CD4-positive, alpha-beta T cell (primary cell): ENCODE measurements around the gene RBM42. TPM values are rescaled to one million over a fixed set of nuclear protein-coding genes. Genes with fewer than 3 reads are reported as not detected.

Experiments
- ATAC-seq: fragments of 200-7000 bp; cut with Tn5 transposase; one replicate; pipeline ENCODE4 v1.10.0; 2022; ENCODE audit warnings: mild to moderate bottlenecking; ENCODE audit not compliant: poor library complexity
- CTCF ChIA-PET: fragments of 350-600 bp; sonication (Branson Sonifier 250); formaldehyde crosslinking; loops from one replicate; lab custom pipeline; 2021; ENCODE audit warnings: antibody characterized with exemption, inconsistent platforms; lab: Charles Lee
- POLR2A ChIA-PET: fragments of 350-600 bp; sonication (Branson Sonifier 250); formaldehyde crosslinking; loops from one replicate; lab custom pipeline; 2021; ENCODE audit warnings: antibody characterized with exemption, inconsistent platforms; lab: Charles Lee
- DNase-seq, 14 experiments: peaks; one replicate each; pipeline ENCODE4 v3.0.0-alpha.2; 2013 to 2020; ENCODE audit warnings: mixed read lengths in 2 of 14
- H3K27ac ChIP-seq, 2 donors: one replicate each; pipeline versions ENCODE4 v1.5.1 to v1.7.0; 2013; ENCODE audit warnings: low read length in 2 of 2, low read depth in 1 of 2, mild to moderate bottlenecking in 1 of 2
- H3K27me3 ChIP-seq, 2 experiments: 1 replicate in 1 of 2; 2 replicates in 1 of 2; pipeline versions ENCODE4 v1.6.1 to v1.7.0; 2013; ENCODE audit warnings: low read length in 2 of 2, control low read depth in 1 of 2, mild to moderate bottlenecking in 1 of 2, moderate library complexity in 1 of 2; ENCODE audit not compliant: insufficient read depth in 2 of 2, control insufficient read depth in 1 of 2
- H3K36me3 ChIP-seq: one replicate; pipeline ENCODE4 v1.6.1; 2013; ENCODE audit warnings: low read length, control low read depth; ENCODE audit not compliant: insufficient read depth
- H3K4me1 ChIP-seq: one replicate; pipeline ENCODE4 v1.6.1; 2013; ENCODE audit warnings: low read length, control low read depth; ENCODE audit not compliant: insufficient read depth
- H3K4me3 ChIP-seq: one replicate; pipeline ENCODE4 v1.5.1; 2013; ENCODE audit warnings: mild to moderate bottlenecking, low read length, moderate library complexity
- H3K9me3 ChIP-seq, 2 experiments: 1 replicate in 1 of 2; 2 replicates in 1 of 2; pipeline versions ENCODE4 v1.6.1 to v1.7.0; 2013; ENCODE audit warnings: low read length in 2 of 2, mild to moderate bottlenecking in 2 of 2, control low read depth in 1 of 2, moderate library complexity in 1 of 2; ENCODE audit not compliant: control insufficient read depth in 1 of 2, insufficient read depth in 1 of 2
- H3K27ac Mint-ChIP-seq: one replicate; pipeline ENCODE4 v1.8.0; 2020; ENCODE audit warnings: mixed read lengths
- H3K27me3 Mint-ChIP-seq: one replicate; pipeline ENCODE4 v1.8.0; 2021; ENCODE audit warnings: mixed read lengths
- H3K36me3 Mint-ChIP-seq: one replicate; pipeline ENCODE4 v1.8.0; 2021; ENCODE audit warnings: low read depth, mixed read lengths
- H3K4me1 Mint-ChIP-seq: one replicate; pipeline ENCODE4 v1.8.0; 2021; ENCODE audit warnings: low read depth, mixed read lengths
- H3K4me3 Mint-ChIP-seq: one replicate; pipeline ENCODE4 v1.8.0; 2020; ENCODE audit warnings: mild to moderate bottlenecking, mixed read lengths
- H3K9me3 Mint-ChIP-seq: one replicate; pipeline ENCODE4 v1.8.0; 2020; ENCODE audit warnings: mixed read lengths
- intact Hi-C, 2 experiments: fragments of 100-400 bp; cut with DNase I in 1 of 2; cut with micrococcal nuclease in 1 of 2; formaldehyde crosslinking; loops; one replicate each; pipeline versions ENCODE4 v1.15.1 to v1.9.0; 2023 to 2025; cut with DNase I, micrococcal nuclease
- total RNA-seq, 174 experiments: library from RNA in 2 of 174; stranded (reverse) in 2 of 174; gene quantifications; one replicate each; pipeline ENCODE4 v1.2.3 and lab custom pipeline; 2021 to 2026
- TF ChIP-seq, protein P1 (sequence below): fragments of 200-600 bp; IDR thresholded peaks from one replicate; pipeline ENCODE4 v1.8.0; 2022; ENCODE audit warnings: antibody characterized with exemption, mild to moderate bottlenecking

Gene RBM42
- total RNA-seq, 2 experiments from 2014 or later, result 45.7 to 48.8 TPM

DNA sequence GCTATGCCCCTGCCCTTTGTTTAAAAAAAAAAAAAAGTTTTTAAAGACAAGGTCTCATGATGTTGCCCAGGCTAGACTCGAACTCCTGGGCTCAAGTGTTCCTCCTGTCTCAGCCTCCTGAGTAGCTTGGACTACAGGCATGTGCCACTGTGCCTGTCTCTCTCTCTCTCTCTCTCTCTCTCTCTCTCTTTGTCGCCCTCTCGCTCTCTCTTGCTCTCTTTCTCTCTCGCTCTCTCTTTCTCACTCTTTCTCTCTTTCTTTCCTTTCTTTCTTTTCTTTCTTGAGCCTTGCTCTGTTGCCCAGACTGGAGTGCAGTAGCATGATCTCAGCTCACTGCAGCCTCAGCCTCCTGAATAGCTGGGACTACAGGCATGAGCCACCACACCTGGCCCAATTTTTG lies 26.8 kb downstream of the RBM42 start:
- DNase-seq (no peak), ATAC-seq (no peak)
- Histone ChIP-seq H3K9me3 (no peaks in the 10 kb centered on the region), H3K27me3 (no peaks in the 10 kb centered on the region), H3K36me3 (peaks cover 84% of the 10 kb centered on the region), H3K4me1 (peaks cover 7% of the 10 kb centered on the region), H3K4me3 (no peak overlapping the region), H3K27ac (no peak overlapping the region)
- ChIA-PET POLR2A (no interaction called here), CTCF (no interaction called here)
- no peak overlapping the region for H3K27ac Mint-ChIP-seq
- H3K27me3 Mint-ChIP-seq, result no peaks in the 10 kb centered on the region
- H3K4me1 Mint-ChIP-seq, result peaks cover 24% of the 10 kb centered on the region
- peaks cover 75% of the 10 kb centered on the region for H3K36me3 Mint-ChIP-seq
- H3K9me3 Mint-ChIP-seq, result no peaks in the 10 kb centered on the region
- intact Hi-C loops, result no loop called here
- H3K4me3 Mint-ChIP-seq, result no peak overlapping the region
- TF ChIP-seq, protein P1, sequence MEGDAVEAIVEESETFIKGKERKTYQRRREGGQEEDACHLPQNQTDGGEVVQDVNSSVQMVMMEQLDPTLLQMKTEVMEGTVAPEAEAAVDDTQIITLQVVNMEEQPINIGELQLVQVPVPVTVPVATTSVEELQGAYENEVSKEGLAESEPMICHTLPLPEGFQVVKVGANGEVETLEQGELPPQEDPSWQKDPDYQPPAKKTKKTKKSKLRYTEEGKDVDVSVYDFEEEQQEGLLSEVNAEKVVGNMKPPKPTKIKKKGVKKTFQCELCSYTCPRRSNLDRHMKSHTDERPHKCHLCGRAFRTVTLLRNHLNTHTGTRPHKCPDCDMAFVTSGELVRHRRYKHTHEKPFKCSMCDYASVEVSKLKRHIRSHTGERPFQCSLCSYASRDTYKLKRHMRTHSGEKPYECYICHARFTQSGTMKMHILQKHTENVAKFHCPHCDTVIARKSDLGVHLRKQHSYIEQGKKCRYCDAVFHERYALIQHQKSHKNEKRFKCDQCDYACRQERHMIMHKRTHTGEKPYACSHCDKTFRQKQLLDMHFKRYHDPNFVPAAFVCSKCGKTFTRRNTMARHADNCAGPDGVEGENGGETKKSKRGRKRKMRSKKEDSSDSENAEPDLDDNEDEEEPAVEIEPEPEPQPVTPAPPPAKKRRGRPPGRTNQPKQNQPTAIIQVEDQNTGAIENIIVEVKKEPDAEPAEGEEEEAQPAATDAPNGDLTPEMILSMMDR, result no peak

DNA sequence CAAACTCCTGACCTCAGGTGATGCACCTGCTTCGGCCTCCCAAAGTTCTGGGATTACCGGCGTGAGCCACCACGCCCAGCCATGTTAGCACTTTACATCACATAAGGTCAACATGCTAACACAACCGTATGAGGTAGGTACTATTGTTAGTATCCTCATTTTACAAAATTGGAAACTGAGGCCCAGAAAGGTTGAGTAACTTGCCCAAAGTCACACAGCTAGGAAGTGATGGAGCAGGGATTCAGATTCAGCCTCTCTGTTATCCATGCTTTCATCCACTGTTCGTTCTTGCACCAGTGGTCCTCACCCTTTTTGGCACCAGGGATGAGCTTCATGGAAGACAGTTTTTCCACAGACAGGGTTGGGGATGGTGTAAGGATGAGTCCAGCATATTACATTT lies 27.9 kb downstream of the RBM42 start:
- no peaks in the 10 kb centered on the region for H3K9me3 Mint-ChIP-seq
- DNase-seq (no peak), ATAC-seq (no peak)
- H3K4me1 ChIP-seq, result peaks cover 3% of the 10 kb centered on the region
- no peaks in the 10 kb centered on the region for H3K27me3 Mint-ChIP-seq
- H3K27me3 ChIP-seq, result no peaks in the 10 kb centered on the region
- H3K27ac ChIP-seq, result no peak overlapping the region
- CTCF ChIA-PET, result no interaction called here
- POLR2A ChIA-PET, result interaction anchor here (1.1 to 1.3 kb wide), 2 partner anchors 9 to 12 kb away, joined by 3 to 4 read pairs; partner anchors contain the start of gene COX6B1
- H3K4me1 Mint-ChIP-seq, result peaks cover 18% of the 10 kb centered on the region
- H3K4me3 ChIP-seq, result no peak overlapping the region
- H3K4me3 Mint-ChIP-seq, result no peak overlapping the region
- intact Hi-C loops, result no loop called here
- no peak overlapping the region for H3K27ac Mint-ChIP-seq
- no peaks in the 10 kb centered on the region for H3K9me3 ChIP-seq
- H3K36me3 ChIP-seq, result peaks cover 82% of the 10 kb centered on the region
- TF ChIP-seq, protein P1, result no peak
- peaks cover 74% of the 10 kb centered on the region for H3K36me3 Mint-ChIP-seq

DNA sequence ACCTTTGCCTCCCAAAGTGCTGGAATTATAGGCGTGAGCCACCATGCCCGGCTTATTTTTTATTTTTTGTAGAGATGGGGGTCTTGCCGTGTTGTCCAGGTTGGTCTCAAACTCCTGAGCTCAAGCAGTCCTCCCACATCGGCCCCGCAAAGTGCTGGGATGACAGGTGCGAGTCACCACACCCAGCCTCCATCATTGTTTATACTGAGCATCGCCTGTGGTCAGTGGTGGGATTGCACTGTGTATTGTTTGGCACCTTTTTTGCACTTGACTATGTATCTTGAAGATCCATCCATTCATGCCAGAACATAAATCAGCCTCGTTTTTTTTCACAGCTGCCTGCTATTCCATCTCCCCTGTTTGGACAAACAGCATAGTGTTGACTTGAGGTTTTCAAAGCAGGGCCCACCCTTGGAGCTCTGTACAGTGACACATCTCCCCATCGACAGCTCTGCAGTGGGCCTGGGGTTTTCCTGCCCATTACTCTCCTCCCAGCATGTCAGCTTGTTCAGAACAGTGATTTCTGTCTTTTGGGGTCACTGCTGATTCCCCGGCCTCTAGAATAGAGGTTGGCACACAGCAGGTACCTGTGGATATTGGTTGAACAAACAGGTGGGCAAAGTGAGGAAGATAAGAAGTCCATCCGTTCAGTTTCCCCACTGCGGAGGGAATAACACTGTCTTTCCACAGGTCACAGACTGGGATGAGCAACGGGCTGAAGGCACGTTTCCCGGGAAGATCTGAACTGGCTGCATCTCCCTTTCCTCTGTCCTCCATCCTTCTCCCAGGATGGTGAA lies 29.3 kb downstream of the RBM42 start:
- ChIA-PET POLR2A (interaction anchor here (1.3 kb wide), 1 partner anchor 10 kb away, joined by 3 read pairs; the partner anchor contains the start of gene COX6B1), CTCF (interaction anchor here (0.7 to 0.8 kb wide), 2 partner anchors 203 to 1297 kb away, joined by 4 to 5 read pairs; no protein-coding TSS in a partner anchor)
- Mint-ChIP-seq H3K4me3 (no peak overlapping the region), H3K27ac (no peak overlapping the region), H3K36me3 (peaks cover 79% of the 10 kb centered on the region), H3K4me1 (peaks cover 18% of the 10 kb centered on the region), H3K9me3 (no peaks in the 10 kb centered on the region), H3K27me3 (no peaks in the 10 kb centered on the region)
- peaks cover 81% of the 10 kb centered on the region for H3K36me3 ChIP-seq
- no peak overlapping the region for H3K4me3 ChIP-seq
- no peaks in the 10 kb centered on the region for H3K27me3 ChIP-seq
- ATAC-seq, result no peak
- intact Hi-C loops, result no loop called here
- TF ChIP-seq, protein P1, result no peak
- no peak overlapping the region for H3K27ac ChIP-seq
- peaks cover 3% of the 10 kb centered on the region for H3K4me1 ChIP-seq
- DNase-seq, result no peak
- H3K9me3 ChIP-seq, result no peaks in the 10 kb centered on the region
